ENCODE measurements around the gene FBXL17.

- TF ChIP-seq CTCF (conservative IDR thresholded peaks at IDR 0.05; ENCODE audit: low read depth, low read length) (no peak), BHLHE40 (IDR thresholded peaks at IDR 0.05; ENCODE audit: low read depth, low read length) (no peak), POLR2A (IDR thresholded peaks at IDR 0.05; ENCODE audit: low read depth, low read length) (no peak), USF2 (IDR thresholded peaks at IDR 0.05; ENCODE audit: low read depth, low read length) (no peak), FOS (IDR thresholded peaks at IDR 0.05; ENCODE audit: low read depth, low read length) (no peak), NFE2L2 (IDR thresholded peaks at IDR 0.05; ENCODE audit: low read depth, low read length) (no peak), CHD1 (IDR thresholded peaks at IDR 0.05; ENCODE audit: low read depth, low read length) (no peak), MAFK (IDR thresholded peaks at IDR 0.05; ENCODE audit: low read depth, low read length) (no peak), SMC3 (IDR thresholded peaks at IDR 0.05; ENCODE audit: low read depth, low read length) (no peak), RAD21 (IDR thresholded peaks at IDR 0.05; ENCODE audit: low read length) (no peak), CEBPB (IDR thresholded peaks at IDR 0.05; ENCODE audit: low read depth, low read length) (no peak), RFX5 (IDR thresholded peaks at IDR 0.05; ENCODE audit: low read depth, low read length) (no peak), RCOR1 (IDR thresholded peaks at IDR 0.05; ENCODE audit: insufficient replicate concordance, low read length) (no peak)
Observed at GRCh38 chr5:107959573-107960279, 422.2 kb downstream of the FBXL17 start.

Data from IMR-90 (cell line).